HG03039 (cell line): Measurements from ENCODE around the gene ARHGAP10.
"Not testable (repeated sequence)": the region's sequence is repeated elsewhere in the genome, so short reads cannot be mapped to it uniquely, and the experiment has no call there.

Experiments
- ATAC-seq: cut with Tn5 transposase; IDR thresholded peaks from one replicate; pipeline ENCODE4 v1.9.1; 2021; ENCODE audit warnings: mild to moderate bottlenecking, moderate library complexity; ENCODE audit not compliant: unreplicated experiment

ARHGAP10 gene

DNA sequence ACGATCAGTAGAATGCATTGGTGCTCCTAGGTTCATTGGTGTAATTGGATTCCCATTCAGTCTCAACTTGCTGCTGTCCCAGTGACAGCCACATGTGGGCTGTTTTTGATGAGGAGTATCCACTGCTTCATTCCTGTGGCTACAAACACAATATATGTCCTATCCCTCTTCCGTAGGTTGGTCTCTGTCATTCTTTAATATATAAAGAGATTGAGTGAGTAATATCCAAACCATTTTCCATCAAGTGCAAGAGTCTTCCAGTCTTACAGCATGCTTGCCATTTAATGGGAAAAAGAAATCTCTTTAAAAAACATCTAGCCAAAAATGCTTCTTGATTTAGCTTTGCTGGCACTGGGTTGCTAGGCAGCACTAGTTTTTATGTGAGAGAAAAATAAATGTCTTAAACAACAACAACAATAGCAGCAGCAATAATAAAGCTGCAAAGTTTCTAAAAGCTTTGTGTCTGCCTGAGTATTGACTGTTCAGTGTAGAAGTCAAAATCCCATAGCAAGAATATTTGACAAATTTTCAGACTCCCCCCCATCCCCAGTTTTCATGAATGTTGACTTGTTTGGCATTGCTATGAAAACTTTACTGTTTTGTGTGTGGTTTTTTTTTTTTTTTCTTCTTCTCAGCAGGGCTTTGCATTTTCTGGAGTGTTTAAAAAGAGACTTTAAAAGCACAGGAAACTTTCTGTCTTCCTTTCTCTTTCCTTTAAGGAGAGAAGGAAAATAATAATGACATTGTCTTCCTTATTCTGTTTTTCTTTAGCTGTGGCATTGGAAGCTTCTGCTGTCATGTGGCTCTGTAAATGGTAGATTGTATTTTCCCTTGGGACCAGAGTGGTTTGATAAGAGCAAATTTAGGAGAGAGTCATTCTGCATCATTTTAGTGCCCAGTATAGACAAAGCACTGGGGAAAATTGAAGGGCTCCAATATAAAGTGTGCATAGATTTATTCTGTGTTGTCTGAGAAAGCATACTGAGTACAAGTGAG is 244.3 kb downstream of the ARHGAP10 start:
- ATAC-seq: no peak

DNA sequence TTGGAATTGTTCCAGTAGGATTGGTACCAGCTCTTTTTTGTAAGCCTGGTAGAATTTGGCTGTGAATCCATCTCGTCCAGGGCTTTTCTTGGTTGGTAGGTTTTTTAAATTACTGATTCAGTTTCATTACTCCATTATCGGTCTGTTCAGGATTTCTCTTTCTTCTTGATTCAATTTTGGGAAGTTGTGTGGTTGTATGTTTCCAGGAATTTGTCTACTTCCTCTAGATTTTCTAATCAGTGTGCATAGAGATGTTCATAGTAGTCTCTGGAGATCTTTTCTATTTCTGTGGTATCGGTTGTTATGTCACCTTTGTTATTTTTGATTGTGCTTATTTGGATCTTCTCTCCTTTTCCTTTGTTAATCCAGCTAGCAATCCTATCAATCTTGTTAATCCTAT is 248.7 kb downstream of the ARHGAP10 start:
- no peak for ATAC-seq

DNA sequence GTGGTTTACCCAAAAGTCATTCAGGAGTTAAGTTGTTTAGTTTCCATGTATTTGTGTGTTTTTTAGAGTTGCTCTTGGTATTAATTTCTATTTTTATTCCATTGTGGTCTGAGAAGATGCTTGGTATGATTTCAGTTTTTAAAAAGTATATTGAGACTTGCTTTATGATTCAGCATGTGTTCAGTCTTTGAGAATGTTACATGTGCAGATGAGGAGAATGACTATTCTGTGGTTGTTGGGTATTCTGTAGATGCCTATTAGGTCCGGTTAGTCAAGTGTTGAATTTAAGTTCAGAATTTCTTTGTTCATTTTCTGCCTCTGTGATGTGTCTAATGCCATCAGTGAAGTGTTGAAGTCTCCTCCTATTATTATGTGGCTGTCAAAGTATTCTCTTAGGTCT is 249.4 kb downstream of the ARHGAP10 start:
- ATAC-seq: peak; percentile 97

DNA sequence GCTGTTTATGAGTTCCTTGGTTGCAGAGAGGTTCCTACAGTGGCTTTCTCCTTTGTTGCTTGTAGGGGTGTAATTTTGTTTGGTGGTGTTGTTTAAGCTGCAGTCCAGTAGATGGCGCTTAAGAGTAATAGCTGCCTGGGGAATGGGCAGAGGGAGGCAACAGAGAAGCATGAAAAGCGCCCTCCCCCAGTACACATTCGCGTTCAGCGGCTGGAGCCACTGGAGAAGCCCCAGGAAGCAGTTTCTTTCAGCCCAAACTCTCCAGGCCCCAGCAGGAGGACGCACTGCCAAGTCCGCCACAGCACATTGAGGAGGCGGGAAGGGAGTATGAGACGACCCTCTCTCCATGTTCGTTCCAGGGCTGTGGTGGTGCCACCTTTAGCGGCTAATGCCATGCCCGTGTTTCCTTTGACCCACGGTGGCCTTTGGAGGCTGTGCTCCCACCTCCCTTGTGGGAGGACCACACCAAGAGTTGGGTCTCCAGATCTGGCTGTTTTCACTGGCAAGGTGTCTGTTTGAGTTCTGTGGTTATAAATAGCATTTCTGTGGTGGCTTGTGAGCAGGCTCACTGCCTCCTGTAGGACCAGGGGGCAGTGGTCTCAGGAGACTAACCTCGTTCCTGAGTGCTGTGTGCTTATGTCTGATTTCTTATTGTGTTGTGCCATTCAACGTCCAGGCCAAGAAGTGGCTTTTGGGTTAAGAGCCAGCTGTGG is 252.3 kb downstream of the ARHGAP10 start:
- no peak for ATAC-seq

DNA sequence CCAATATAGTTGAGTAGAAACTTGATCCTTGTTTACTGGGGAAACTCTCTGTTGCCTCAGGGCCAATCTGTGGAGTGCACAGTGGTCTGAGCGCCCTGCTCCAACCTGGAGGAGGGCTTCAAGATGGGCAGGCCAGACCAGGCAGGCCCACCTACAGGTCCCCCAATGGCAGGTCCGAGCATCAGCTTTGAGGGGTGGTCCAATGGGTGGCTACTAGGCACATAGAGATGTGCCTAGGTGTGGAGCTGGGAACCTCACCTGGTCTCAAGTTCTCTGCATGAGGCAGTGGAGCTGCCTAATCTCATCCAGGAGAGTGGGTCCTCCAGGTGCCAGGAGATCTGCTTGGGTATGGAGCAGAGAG is 252.9 kb downstream of the ARHGAP10 start:
- no peak for ATAC-seq

DNA sequence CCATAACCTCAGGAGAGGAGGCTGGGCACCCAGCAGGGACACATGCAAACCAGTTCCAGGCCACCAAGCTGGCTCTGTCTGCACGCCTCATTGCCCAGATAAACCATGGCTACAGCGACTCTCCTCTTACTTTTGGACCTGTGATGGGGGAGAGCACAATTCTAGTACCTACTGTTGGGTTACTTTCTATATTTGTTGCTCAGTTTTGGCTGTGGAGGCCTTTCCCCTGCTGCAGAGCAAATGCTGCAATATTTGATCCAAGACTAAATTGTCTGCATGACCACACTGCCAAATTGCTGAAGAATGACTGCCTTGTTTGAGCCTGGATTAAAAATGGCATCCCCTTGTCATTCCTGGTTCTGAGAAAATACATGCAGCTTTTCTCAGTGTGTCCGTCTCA is 253.5 kb downstream of the ARHGAP10 start:
- no peak for ATAC-seq

DNA sequence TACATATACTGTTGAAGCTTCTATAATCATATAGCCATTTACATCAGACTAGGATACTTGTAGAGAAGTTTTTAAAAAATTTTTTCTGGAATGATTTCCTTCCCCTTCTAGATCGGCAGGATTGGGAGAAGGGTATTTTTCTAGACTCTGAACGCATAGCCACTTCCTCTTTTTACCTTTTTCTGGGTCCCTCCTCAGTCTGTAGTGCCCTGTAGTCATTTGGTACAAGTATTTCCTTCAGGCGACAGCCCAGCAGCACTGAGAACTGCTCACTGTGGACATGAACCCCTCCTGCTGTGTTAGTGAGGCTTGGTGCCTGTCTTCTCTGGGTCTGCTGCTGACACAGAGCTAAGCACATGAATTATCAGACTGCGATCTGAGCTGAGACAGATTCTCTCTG is 255.4 kb downstream of the ARHGAP10 start:
- no peak for ATAC-seq

DNA sequence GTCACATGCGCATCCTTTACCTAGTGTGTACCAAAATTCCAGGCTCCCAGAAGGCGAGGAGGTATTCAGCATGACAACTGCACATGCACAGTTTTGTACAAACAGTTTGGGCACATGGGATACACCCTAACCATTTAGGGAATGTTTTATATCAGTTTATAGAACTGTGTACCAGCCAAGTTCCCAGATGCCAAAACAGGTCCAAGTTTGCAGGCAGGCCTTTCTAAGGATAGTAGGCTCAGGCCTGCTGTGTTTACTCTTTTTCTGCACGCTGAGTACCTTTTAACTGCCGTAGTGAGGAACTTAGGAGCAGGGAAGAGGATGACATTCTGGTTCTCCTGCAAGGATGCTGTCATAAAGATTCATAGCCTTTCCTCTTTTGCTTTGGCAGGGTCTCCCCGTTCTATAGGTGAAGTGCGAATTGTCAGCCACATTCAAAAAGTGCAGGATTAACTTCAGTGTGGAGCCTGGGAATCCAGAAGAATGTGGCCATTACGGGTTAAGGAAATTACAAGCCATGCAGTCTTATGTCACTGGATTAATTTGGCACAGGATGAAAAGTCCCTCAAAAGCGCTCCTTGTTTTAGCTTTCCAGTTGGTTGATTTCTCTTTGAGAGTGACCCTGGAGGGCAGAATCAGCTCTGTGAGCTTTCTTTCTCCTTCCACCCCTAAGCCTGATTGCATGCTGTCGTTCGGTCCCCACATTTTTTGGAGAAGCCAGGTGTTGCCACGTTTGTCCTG is 259.8 kb downstream of the ARHGAP10 start:
- no peak for ATAC-seq

DNA sequence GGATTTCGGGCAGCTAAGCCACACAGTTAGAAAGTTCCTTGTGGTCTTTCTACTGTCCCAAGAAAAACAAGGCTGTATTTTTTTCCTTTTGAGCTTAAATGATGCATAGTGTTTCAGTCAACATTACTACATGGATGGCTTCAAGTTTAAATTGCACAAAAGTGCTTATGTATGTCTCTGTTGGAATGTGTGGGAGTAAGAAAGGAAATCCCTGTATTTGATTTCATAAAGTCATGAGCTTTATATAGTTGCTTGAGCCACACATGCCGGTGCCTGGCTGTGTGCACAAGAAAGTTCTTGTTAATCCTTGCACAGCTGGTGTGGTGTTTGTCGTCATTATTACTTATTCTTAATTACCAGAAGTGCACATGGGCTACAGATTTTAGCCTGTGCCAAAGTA is 262.2 kb downstream of the ARHGAP10 start:
- no peak for ATAC-seq

DNA sequence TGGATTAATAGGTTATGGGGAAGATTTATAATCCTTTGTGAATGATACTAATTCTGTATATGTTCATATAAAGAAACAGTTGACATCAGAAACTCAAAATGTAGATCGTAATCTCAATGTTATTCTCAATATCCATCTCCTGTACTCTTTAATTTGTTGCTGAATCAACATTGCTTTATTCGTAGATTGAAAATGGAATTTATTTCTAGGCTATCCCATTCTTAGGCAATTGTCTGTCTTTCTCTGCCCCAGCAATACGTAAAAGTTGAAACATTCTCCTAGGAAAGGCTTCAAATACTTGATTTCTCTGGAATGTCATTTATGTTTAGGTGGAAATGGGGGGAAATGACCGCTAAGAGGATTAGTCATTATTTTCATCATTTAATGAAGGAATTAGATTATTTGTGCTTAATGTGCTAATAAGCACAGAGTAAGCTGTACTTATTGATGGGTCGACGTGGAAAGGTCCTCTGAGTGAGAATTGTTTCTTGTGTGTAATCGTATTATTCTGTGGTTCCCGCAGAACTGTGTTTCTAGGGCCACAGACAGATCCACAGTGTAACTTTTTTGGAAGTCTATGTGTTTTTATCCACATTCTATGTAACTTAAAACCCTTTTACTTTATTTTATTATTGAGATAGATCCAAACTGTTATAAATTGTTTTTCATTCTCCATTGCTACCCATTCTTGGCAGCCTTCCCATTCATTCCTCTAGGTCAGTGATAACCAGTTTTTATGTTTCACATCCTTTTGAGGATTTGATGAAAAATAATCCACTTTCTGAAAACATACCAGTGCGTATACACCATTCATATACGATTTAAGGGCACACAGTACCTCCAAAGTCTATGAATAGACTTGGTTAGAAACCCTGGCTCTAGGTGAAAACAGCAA is 262.9 kb downstream of the ARHGAP10 start:
- no peak for ATAC-seq

DNA sequence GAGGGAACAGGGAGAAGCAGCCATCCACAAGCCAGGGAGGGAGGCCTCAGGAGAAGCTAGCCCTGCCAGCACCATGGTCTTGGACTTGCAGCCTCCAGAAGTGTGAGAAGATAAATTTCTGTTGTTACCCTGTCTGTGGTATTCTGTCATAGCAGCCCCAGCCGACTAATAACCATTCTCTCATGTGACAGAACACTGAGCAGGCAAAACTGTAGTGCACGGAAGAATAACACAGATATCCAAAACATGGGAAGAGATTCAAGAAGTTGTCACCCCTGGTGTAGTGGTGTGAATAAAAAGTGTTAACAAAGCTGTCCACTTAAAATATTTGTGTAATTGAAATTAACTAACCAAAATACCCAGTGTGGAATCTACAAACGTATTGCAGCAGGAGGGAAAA is 265.0 kb downstream of the ARHGAP10 start:
- ATAC-seq: no peak

DNA sequence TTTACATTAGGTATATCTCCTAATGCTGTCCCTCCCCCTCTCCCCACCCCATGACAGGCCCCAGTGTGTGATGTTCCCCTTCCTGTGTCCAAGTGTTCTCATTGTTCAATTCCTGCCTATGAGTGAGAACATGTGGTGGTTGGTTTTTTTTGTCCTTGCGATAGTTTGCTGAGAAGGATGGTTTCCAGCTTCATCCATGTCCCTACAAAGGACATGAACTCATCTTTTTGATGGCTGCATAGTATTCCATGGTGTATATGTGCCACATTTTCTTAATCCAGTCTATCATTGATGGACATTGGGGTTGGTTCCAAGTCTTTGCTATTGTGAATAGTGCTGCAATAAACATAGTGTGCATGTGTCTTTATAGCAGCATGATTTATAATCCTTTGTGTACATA is 268.1 kb downstream of the ARHGAP10 start:
- ATAC-seq: not testable (repeated sequence)

DNA sequence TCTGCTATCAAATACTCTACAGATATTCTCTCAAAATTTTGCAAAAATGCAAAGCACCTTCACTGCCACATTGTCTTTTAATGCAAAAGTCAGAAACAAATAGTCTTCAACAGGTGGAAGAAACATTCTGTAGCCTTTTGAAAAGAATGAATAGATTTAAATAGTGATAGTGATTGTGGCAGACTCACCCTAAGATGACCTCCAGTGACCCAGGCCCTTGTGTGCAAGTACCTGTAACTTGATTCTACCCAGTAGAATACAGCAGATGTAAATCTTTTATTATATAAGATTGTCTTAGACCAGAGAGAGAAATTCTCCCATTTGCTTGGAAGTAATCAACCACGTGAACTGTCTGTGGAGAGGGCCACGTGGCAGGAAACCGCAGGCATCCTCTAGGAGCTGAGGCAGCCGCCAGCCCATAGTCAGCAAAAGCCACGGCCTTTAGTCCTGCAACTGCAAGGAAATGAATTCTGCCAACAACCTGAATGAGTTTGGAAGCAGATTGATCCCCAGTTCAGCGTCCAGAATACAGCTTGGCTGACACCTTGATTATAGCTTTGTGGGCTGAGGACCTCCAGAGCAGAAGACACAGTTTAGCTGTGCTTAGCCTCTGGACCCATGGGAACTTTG is 272.5 kb downstream of the ARHGAP10 start:
- ATAC-seq: no peak

DNA sequence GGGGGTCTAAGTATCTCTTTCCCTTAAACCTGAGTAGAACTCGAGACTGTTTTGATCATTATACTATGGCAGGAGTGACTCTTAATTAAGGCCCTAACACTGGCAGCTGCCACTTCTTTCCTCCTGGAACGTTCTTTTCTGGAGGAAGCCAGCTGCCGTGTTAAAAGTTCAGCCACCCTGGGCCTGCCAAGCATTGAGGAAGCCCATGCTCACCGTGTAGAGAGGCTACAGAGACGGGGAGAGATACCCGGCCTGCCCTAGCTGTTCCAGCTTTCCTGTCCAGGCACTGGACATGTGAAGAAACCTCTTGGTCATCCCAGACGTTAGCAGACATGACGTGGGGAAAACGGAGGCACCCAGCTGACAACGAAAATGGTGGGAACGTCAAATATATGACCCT is 274.1 kb downstream of the ARHGAP10 start:
- ATAC-seq: no peak

DNA sequence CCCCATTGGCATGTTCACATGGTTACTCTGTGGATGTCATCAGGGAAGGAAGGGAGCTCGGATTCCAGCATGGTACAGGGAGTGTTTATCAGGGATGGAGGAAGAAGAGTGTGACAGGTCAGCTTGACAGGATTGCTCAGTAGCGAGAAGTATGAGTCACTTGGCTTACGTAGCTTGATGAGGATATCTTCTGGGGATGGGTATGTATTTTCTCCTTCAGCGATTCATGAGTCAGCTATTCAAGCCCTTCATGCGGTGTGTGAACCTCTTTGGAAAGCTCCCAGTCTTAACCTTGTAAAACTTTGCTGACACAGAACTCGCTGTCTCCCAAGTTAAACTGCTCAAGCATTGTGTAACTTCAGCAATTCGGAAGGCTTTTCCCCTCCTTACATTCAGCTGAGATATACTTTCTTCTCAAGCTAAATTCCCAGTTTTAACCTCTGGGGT is 275.4 kb downstream of the ARHGAP10 start:
- no peak for ATAC-seq

DNA sequence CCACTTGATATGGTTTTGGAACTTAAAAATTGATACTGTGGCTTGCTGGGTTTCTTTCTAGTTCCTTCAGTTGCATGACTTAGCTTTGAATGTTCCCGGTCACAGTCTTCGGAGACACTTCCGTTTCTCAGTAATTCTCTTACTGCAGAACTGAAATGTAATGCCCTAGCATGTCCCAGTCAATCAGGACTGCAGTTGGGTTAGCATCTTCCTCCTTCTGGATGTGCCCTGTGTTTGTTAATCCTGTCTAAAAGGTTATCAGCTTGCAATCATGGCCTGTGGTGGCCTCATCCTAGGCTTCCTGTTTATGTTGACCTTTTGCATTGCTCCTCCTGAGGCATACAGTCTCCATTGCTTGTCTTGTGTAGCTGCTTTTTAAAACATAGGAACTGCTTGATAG is 275.9 kb downstream of the ARHGAP10 start:
- ATAC-seq: no peak

DNA sequence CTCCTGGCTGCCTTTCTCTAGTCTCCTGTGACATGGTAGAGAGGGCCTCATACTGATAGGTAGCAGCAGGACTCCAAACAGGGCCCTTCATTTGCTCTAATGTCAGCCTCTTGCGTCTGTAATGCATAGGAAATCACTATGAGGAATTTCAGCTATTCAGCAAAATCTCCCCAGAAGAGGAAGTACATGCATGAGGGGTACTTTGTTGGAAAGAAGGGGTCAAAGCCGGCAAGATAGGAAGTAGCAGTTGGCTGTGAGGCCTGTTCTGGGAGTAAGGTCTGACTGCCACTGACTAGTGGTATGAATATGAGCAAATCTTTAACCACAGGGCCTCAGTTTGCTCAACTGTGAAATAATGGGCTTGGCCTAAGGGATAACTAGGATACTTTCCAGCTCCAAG is 283.2 kb downstream of the ARHGAP10 start:
- peak; percentile 45 for ATAC-seq

DNA sequence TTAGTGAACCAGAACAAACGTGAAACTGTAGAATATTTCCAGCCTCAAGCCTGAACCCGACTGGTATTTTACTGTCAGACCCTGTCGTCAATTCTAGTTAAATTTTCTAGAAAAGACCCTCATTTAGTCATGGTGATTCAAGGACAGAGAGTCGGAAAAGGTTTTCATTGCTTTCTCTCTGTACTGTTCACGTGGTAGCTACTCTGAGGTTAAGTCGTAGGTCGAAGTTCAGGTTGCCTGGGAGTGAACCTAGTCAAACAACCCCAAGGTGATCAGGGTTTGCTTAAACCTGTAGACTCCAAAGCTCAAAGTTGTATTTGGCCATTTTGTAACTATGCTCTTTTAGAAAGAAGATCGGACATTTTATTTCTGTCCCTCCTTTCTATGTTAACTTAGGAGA is 283.6 kb downstream of the ARHGAP10 start:
- no peak for ATAC-seq

DNA sequence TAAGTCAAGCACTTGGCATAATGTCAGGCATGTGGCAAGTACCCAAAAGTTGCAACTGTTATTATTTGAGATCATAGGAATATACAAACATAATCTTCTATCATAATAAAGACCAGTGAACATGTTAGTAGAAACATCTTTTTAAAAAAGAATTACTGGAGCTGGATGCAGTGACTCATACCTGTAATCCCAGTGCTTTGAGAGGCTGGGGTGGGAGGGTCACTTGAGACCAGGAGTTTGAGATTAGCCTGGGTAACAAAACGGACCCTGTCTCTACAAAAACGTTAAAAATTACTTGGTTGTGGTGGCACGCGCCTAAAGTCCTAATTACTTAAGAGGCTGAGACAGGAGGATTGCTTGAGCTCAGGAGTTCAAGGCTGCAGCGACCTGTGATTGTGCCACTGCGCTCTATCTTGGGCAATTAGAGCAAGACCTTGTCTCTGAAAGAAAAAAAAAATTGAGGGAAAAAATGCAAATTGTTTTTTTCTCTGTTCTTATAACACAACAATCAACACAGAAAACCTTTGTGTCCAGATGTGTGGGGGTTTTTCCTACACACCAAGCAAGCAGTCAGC is 284.3 kb downstream of the ARHGAP10 start:
- ATAC-seq: no peak

DNA sequence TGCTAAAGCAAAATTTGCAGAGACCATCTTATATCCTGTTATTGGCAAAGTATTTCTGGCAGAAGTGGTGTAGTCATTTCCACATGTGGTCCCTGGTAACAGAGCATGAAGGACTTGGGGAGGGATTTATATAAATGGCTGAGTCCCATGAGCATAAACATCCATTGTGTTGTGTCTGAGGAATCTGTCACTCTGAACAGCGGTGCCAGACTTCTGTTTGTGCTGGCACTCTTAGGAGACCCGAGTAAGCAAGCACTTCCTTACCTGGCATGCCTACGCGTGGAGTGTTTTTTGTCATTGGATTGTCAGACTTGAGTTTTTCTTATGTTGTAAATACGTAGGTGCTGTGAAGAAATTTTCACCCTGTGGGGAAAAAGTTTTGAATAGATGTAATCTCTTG is 285.9 kb downstream of the ARHGAP10 start:
- ATAC-seq: no peak
